GM23338 (cell line): ENCODE results near the gene CAPNS2. TPM values are rescaled to one million over a fixed set of nuclear protein-coding genes. Genes with fewer than 3 reads are reported as not detected.

Experiments
- ATAC-seq: fragments of 200-7000 bp; cut with Tn5 transposase; 3 replicates; pipeline ENCODE4 v1.9.1; 2020
- DNase-seq: peaks from one replicate; pipeline ENCODE4 v3.0.0-alpha.2; 2015; ENCODE audit warnings: low spot score
- H2AFZ ChIP-seq: fragments of 200-600 bp; sonication (generic); 2 replicates; pipeline ENCODE4 v1.8.0; 2016; ENCODE audit warnings: antibody characterized with exemption, mild to moderate bottlenecking, moderate library complexity
- H3F3A ChIP-seq: fragments of 200-600 bp; sonication (generic); replicated peaks from 2 replicates; pipeline ENCODE4 v1.8.0; 2017; ENCODE audit warnings: antibody characterized with exemption, mixed run types, low read depth
- H3K27ac ChIP-seq: fragments of 200-600 bp; sonication (generic); 2 replicates; pipeline ENCODE4 v1.6.1; 2016; ENCODE audit warnings: low read depth
- H3K27me3 ChIP-seq: fragments of 200-600 bp; sonication (generic); 2 replicates; pipeline ENCODE4 v1.8.0; 2016; ENCODE audit warnings: mild to moderate bottlenecking, mixed run types, moderate library complexity; ENCODE audit not compliant: insufficient read depth
- H3K36me3 ChIP-seq: fragments of 200-600 bp; sonication (generic); 2 replicates; pipeline ENCODE4 v1.8.0; 2016; ENCODE audit warnings: mild to moderate bottlenecking; ENCODE audit not compliant: insufficient read depth
- H3K4me1 ChIP-seq: fragments of 200-600 bp; sonication (generic); 2 replicates; pipeline ENCODE4 v1.8.0; 2016; ENCODE audit warnings: mild to moderate bottlenecking, moderate library complexity; ENCODE audit not compliant: insufficient read depth
- H3K4me2 ChIP-seq: fragments of 200-600 bp; sonication (generic); 2 replicates; pipeline ENCODE4 v1.7.1; 2017; ENCODE audit warnings: mixed run types
- H3K4me3 ChIP-seq: fragments of 200-600 bp; sonication (generic); 2 replicates; pipeline ENCODE4 v1.6.1; 2016; ENCODE audit warnings: mixed run types
- H3K79me2 ChIP-seq: fragments of 200-600 bp; sonication (generic); replicated peaks from 2 replicates; pipeline ENCODE4 v1.8.0; 2017; ENCODE audit warnings: mild to moderate bottlenecking; ENCODE audit not compliant: insufficient read depth
- H3K9me2 ChIP-seq: fragments of 200-600 bp; sonication (generic); 2 replicates; pipeline ENCODE4 v1.8.0; 2017; ENCODE audit not compliant: insufficient read depth
- H4K20me1 ChIP-seq: fragments of 200-600 bp; sonication (generic); replicated peaks from 2 replicates; pipeline ENCODE4 v1.8.0; 2017; ENCODE audit warnings: mild to moderate bottlenecking; ENCODE audit not compliant: insufficient read depth
- H3K27ac Mint-ChIP-seq: 2 replicates; pipeline ENCODE4 v1.8.0; 2020; ENCODE audit warnings: inconsistent platforms, mild to moderate bottlenecking, moderate library complexity, mixed read lengths
- H3K27me3 Mint-ChIP-seq: 3 replicates; pipeline ENCODE4 v1.8.0; 2022; ENCODE audit warnings: low read depth, mild to moderate bottlenecking, moderate library complexity, mixed read lengths, inconsistent platforms; ENCODE audit not compliant: insufficient read depth, poor library complexity
- H3K36me3 Mint-ChIP-seq: 3 replicates; pipeline ENCODE4 v1.8.0; 2021; ENCODE audit warnings: low read depth, mild to moderate bottlenecking, inconsistent platforms, moderate library complexity, mixed read lengths
- H3K4me1 Mint-ChIP-seq: 3 replicates; pipeline ENCODE4 v1.8.0; 2020; ENCODE audit warnings: mild to moderate bottlenecking, inconsistent platforms, mixed read lengths
- H3K4me3 Mint-ChIP-seq: 3 replicates; pipeline ENCODE4 v1.8.0; 2021; ENCODE audit warnings: moderate library complexity, mild to moderate bottlenecking, inconsistent platforms, mixed read lengths
- H3K9me3 Mint-ChIP-seq: 3 replicates; pipeline ENCODE4 v1.8.0; 2020; ENCODE audit warnings: moderate library complexity, mild to moderate bottlenecking, inconsistent platforms, mixed read lengths
- CREB1 ChIP-seq: fragments of 250-450 bp; sonication (Bioruptor Pico); IDR thresholded peaks from 2 replicates; pipeline ENCODE4 v1.5.0; 2020; ENCODE audit warnings: low read depth, mild to moderate bottlenecking, moderate library complexity
- EZH2 ChIP-seq: fragments of 200-600 bp; sonication (generic); IDR thresholded peaks from one replicate; pipeline ENCODE4 v1.8.0; 2017; ENCODE audit warnings: antibody characterized with exemption, mild to moderate bottlenecking, low read depth; ENCODE audit not compliant: unreplicated experiment
- EZH2phosphoT487 ChIP-seq: fragments of 200-600 bp; sonication (generic); IDR thresholded peaks from one replicate; pipeline ENCODE4 v1.8.1; 2018; ENCODE audit warnings: antibody characterized with exemption; ENCODE audit not compliant: unreplicated experiment
- JUNB ChIP-seq: IDR thresholded peaks from one replicate; pipeline ENCODE4 v1.6.1; 2016; ENCODE audit warnings: antibody characterized with exemption; ENCODE audit not compliant: unreplicated experiment
- NANOG ChIP-seq: IDR thresholded peaks from 2 replicates; pipeline ENCODE4 v1.6.1; 2016; ENCODE audit warnings: antibody characterized with exemption, borderline replicate concordance
- POLR2AphosphoS5 ChIP-seq: IDR thresholded peaks from 2 replicates; pipeline ENCODE4 v1.6.1; 2016; ENCODE audit warnings: antibody characterized with exemption, low read depth
- STAT1 ChIP-seq: IDR thresholded peaks from one replicate; pipeline ENCODE4 v1.6.1; 2016; ENCODE audit warnings: antibody characterized with exemption; ENCODE audit not compliant: unreplicated experiment
- ZNF114 ChIP-seq: fragments of 250-450 bp; sonication (Bioruptor Pico); IDR thresholded peaks from 2 replicates; pipeline ENCODE4 v1.5.0; 2020; ENCODE audit warnings: mild to moderate bottlenecking, moderate library complexity
- ZNF331 ChIP-seq: fragments of 250-450 bp; sonication (Bioruptor Pico); IDR thresholded peaks from 2 replicates; pipeline ENCODE4 v1.5.0; 2020; ENCODE audit warnings: low read depth, mild to moderate bottlenecking, moderate library complexity
- polyA plus RNA-seq: library from polyadenylated mRNA; unstranded; fragments of >200 nt; fragmentation: Nextera tagmentation; extraction: Ambion mirVana; gene quantifications from 2 replicates; pipeline ENCODE4 v1.2.1, GENCODE V29; 2016
- total RNA-seq: library from RNA; depleted of rRNA; stranded (reverse); fragments of >200 nt; shearing (Covaris generic); gene quantifications from 2 replicates; pipeline ENCODE4 v1.2.3, GENCODE V29; 2014
- TF ChIP-seq, protein P1 (sequence below): fragments of 250-450 bp; sonication (Bioruptor Pico); IDR thresholded peaks from 2 replicates; pipeline ENCODE4 v1.5.0; 2020; ENCODE audit warnings: mild to moderate bottlenecking, moderate library complexity
- TF ChIP-seq, protein P2 (sequence below), 2 experiments: fragments of 200-600 bp in 1 of 2; sonication (generic) in 1 of 2; conservative IDR thresholded peaks; 2 replicates each; pipeline versions ENCODE4 v1.5.1 to v1.6.1; 2016 to 2017; ENCODE audit warnings: antibody characterized with exemption in 2 of 2, low read depth in 2 of 2, mild to moderate bottlenecking in 2 of 2, moderate library complexity in 1 of 2
- TF ChIP-seq, protein P3 (sequence below): IDR thresholded peaks from 2 replicates; pipeline ENCODE4 v1.6.1; 2016; ENCODE audit warnings: antibody characterized with exemption
- TF ChIP-seq, protein P4 (sequence below): IDR thresholded peaks from one replicate; pipeline ENCODE4 v1.6.1; 2018; ENCODE audit warnings: antibody characterized with exemption; ENCODE audit not compliant: unreplicated experiment

The CAPNS2 gene
- total and polyA plus RNA-seq, 2 experiments from 2014 or later: 0.83 TPM; not detected in 1

DNA sequence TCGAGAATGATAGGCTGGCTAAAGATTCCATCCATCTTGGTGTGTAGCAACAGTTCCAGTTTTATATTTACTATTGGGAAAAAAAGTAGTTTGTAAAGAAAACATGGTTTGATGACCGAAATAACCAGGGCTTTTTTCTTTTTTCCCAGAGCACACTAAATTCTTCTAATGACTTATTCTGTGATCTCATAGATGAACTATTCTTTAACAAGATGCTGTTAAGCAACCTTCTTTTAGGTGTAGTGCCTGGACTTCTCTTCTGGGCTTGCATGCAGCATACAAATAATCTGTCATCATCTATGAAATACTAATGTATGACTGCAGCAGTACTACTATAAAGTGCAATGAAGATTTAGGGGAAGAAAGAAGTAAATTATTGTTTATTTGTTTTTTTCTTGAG, 11.0 kb upstream of the CAPNS2 start:
- Mint-ChIP-seq H3K4me1 (no peaks in the 10 kb centered on the region), H3K27ac (no peak overlapping the region), H3K9me3 (no peaks in the 10 kb centered on the region), H3K4me3 (no peak overlapping the region), H3K27me3 (no peaks in the 10 kb centered on the region), H3K36me3 (peaks cover 4% of the 10 kb centered on the region; the same call in 2 of the 3 replicates)
- no peaks in the 10 kb centered on the region for H3F3A ChIP-seq
- H3K36me3 ChIP-seq: no peaks in the 10 kb centered on the region; the same call in 1 of the 2 replicates
- H3K27me3 ChIP-seq: no peaks in the 10 kb centered on the region
- H3K79me2 ChIP-seq: no peaks in the 10 kb centered on the region
- no peak overlapping the region for H3K4me2 ChIP-seq
- no peak overlapping the region for H2AFZ ChIP-seq
- no peak overlapping the region for H3K27ac ChIP-seq
- ATAC-seq (no peak), DNase-seq (no peak)
- 0 out of 2 replicates have a peak, but pooled peaks cover 3% of the 10 kb centered on the region for H4K20me1 ChIP-seq
- TF ChIP-seq CREB1 (CRISPR knock-in tag): no peak
- TF ChIP-seq ZNF331 (CRISPR knock-in tag): no peak
- TF ChIP-seq, protein P1, sequence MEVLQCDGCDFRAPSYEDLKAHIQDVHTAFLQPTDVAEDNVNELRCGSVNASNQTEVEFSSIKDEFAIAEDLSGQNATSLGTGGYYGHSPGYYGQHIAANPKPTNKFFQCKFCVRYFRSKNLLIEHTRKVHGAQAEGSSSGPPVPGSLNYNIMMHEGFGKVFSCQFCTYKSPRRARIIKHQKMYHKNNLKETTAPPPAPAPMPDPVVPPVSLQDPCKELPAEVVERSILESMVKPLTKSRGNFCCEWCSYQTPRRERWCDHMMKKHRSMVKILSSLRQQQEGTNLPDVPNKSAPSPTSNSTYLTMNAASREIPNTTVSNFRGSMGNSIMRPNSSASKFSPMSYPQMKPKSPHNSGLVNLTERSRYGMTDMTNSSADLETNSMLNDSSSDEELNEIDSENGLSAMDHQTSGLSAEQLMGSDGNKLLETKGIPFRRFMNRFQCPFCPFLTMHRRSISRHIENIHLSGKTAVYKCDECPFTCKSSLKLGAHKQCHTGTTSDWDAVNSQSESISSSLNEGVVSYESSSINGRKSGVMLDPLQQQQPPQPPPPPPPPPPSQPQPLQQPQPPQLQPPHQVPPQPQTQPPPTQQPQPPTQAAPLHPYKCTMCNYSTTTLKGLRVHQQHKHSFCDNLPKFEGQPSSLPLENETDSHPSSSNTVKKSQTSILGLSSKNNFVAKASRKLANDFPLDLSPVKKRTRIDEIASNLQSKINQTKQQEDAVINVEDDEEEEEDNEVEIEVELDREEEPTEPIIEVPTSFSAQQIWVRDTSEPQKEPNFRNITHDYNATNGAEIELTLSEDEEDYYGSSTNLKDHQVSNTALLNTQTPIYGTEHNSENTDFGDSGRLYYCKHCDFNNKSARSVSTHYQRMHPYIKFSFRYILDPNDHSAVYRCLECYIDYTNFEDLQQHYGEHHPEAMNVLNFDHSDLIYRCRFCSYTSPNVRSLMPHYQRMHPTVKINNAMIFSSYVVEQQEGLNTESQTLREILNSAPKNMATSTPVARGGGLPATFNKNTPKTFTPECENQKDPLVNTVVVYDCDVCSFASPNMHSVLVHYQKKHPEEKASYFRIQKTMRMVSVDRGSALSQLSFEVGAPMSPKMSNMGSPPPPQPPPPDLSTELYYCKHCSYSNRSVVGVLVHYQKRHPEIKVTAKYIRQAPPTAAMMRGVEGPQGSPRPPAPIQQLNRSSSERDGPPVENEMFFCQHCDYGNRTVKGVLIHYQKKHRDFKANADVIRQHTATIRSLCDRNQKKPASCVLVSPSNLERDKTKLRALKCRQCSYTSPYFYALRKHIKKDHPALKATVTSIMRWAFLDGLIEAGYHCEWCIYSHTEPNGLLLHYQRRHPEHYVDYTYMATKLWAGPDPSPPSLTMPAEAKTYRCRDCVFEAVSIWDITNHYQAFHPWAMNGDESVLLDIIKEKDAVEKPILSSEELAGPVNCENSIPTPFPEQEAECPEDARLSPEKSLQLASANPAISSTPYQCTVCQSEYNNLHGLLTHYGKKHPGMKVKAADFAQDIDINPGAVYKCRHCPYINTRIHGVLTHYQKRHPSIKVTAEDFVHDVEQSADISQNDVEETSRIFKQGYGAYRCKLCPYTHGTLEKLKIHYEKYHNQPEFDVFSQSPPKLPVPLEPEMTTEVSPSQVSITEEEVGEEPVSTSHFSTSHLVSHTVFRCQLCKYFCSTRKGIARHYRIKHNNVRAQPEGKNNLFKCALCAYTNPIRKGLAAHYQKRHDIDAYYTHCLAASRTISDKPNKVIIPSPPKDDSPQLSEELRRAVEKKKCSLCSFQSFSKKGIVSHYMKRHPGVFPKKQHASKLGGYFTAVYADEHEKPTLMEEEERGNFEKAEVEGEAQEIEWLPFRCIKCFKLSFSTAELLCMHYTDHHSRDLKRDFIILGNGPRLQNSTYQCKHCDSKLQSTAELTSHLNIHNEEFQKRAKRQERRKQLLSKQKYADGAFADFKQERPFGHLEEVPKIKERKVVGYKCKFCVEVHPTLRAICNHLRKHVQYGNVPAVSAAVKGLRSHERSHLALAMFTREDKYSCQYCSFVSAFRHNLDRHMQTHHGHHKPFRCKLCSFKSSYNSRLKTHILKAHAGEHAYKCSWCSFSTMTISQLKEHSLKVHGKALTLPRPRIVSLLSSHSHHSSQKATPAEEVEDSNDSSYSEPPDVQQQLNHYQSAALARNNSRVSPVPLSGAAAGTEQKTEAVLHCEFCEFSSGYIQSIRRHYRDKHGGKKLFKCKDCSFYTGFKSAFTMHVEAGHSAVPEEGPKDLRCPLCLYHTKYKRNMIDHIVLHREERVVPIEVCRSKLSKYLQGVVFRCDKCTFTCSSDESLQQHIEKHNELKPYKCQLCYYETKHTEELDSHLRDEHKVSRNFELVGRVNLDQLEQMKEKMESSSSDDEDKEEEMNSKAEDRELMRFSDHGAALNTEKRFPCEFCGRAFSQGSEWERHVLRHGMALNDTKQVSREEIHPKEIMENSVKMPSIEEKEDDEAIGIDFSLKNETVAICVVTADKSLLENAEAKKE (CRISPR knock-in tag): no peak
- TF ChIP-seq JUNB: no peak
- TF ChIP-seq STAT1: no peak
- TF ChIP-seq ZNF114 (CRISPR knock-in tag): no peak
- no peak for TF ChIP-seq POLR2AphosphoS5
- no peak for TF ChIP-seq EZH2phosphoT487
- TF ChIP-seq, protein P2, sequence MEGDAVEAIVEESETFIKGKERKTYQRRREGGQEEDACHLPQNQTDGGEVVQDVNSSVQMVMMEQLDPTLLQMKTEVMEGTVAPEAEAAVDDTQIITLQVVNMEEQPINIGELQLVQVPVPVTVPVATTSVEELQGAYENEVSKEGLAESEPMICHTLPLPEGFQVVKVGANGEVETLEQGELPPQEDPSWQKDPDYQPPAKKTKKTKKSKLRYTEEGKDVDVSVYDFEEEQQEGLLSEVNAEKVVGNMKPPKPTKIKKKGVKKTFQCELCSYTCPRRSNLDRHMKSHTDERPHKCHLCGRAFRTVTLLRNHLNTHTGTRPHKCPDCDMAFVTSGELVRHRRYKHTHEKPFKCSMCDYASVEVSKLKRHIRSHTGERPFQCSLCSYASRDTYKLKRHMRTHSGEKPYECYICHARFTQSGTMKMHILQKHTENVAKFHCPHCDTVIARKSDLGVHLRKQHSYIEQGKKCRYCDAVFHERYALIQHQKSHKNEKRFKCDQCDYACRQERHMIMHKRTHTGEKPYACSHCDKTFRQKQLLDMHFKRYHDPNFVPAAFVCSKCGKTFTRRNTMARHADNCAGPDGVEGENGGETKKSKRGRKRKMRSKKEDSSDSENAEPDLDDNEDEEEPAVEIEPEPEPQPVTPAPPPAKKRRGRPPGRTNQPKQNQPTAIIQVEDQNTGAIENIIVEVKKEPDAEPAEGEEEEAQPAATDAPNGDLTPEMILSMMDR (conservative IDR thresholded peaks at IDR 0.05; ENCODE audit: low read depth in 2 of 2): no peak
- TF ChIP-seq, protein P3, sequence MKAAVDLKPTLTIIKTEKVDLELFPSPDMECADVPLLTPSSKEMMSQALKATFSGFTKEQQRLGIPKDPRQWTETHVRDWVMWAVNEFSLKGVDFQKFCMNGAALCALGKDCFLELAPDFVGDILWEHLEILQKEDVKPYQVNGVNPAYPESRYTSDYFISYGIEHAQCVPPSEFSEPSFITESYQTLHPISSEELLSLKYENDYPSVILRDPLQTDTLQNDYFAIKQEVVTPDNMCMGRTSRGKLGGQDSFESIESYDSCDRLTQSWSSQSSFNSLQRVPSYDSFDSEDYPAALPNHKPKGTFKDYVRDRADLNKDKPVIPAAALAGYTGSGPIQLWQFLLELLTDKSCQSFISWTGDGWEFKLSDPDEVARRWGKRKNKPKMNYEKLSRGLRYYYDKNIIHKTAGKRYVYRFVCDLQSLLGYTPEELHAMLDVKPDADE: no peak
- TF ChIP-seq NANOG: no peak
- TF ChIP-seq EZH2: no peak
- TF ChIP-seq, protein P4, sequence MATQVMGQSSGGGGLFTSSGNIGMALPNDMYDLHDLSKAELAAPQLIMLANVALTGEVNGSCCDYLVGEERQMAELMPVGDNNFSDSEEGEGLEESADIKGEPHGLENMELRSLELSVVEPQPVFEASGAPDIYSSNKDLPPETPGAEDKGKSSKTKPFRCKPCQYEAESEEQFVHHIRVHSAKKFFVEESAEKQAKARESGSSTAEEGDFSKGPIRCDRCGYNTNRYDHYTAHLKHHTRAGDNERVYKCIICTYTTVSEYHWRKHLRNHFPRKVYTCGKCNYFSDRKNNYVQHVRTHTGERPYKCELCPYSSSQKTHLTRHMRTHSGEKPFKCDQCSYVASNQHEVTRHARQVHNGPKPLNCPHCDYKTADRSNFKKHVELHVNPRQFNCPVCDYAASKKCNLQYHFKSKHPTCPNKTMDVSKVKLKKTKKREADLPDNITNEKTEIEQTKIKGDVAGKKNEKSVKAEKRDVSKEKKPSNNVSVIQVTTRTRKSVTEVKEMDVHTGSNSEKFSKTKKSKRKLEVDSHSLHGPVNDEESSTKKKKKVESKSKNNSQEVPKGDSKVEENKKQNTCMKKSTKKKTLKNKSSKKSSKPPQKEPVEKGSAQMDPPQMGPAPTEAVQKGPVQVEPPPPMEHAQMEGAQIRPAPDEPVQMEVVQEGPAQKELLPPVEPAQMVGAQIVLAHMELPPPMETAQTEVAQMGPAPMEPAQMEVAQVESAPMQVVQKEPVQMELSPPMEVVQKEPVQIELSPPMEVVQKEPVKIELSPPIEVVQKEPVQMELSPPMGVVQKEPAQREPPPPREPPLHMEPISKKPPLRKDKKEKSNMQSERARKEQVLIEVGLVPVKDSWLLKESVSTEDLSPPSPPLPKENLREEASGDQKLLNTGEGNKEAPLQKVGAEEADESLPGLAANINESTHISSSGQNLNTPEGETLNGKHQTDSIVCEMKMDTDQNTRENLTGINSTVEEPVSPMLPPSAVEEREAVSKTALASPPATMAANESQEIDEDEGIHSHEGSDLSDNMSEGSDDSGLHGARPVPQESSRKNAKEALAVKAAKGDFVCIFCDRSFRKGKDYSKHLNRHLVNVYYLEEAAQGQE: no peak
- no peaks in the 10 kb centered on the region for H3K4me1 ChIP-seq
- H3K4me3 ChIP-seq: no peak overlapping the region
- H3K9me2 ChIP-seq: no peaks in the 10 kb centered on the region
